ENCODE results near the gene NTNG2.
"Not testable (repeated sequence)": the region's sequence is repeated elsewhere in the genome, so short reads cannot be mapped to it uniquely, and the experiment has no call there.

Gene NTNG2, protein sequence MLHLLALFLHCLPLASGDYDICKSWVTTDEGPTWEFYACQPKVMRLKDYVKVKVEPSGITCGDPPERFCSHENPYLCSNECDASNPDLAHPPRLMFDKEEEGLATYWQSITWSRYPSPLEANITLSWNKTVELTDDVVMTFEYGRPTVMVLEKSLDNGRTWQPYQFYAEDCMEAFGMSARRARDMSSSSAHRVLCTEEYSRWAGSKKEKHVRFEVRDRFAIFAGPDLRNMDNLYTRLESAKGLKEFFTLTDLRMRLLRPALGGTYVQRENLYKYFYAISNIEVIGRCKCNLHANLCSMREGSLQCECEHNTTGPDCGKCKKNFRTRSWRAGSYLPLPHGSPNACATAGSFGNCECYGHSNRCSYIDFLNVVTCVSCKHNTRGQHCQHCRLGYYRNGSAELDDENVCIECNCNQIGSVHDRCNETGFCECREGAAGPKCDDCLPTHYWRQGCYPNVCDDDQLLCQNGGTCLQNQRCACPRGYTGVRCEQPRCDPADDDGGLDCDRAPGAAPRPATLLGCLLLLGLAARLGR

DNA sequence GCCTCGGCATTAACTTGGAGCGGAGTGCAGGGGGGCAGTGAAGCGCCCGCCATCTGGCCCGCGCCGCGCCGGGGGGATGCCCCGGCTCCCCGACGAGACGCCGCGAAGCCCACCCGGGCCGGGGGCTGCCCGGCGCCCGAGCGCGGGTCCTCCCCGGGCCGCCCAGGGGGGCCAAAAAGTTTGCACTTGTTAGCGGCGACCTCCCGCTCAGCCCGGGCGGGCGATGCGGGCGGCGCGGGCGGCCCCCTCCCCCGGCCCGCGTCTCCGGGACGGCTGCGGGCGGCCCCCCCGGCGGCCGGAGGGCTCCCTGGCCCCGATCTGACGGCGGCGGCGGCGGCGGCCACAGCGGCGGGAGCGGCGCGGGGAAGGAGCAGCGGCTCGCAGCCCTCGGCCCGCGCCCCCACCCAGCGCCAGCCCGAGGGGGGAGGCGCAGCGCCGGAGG, at the start of gene NTNG2:
NTNG2 (plus strand) TSS at position 316 of the 442 bp plus-strand sequence. CDS start 4,774 bp downstream, outside the sequence.
- no peak for DNase-seq (ENCODE audit: low read depth in 3 of 3)

DNA sequence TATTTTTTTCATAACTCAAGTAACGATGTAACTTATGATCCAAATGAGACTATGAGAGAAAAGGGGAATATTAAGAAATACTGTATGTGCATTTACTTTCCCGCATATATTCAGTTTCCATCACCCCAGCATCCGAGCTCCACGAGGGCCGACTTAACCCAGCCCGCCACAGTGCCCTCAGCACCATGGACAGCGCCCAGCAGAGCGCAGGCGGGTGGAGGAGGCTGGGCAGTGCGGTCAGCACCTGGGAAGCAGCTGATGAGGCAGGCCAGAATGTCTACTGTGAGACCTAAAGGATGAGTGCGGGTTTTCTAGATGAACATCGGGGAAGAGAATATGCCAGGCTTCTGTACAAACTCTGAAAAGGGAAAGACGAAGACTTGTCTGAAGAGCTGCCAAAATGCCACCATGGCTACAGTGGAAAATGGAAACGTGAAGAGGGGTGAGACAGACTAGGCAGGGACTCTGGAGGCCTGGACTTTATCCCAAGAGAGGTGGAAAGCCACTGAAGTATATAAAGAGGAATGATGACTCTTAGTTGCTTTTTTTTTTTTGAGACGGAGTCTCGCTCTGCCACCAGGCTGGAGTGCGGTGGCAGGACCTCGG, 47.7 kb upstream of the NTNG2 start:
- peak in 2 of 3 donors; percentile 14 to 26 for DNase-seq (ENCODE audit: low read depth in 3 of 3)

DNA sequence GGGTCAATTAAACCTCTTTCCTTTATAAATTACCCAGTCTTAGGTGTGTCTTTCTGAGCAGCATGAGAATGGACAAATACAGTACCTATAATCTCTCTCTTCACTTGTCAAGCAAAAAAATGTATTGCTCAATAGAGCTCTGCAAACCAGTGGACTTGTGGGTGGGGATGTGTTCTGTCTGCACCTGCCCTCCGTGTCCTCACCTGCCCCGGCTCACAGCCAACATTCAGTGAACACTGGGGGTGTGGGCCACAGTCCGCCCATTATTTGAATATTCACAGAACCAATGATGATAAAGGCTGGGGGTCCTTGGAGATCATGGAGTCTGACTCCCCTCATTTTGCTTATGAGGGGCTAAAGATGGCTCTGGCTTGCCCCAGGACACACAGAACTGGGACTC, 45.3 kb upstream of the NTNG2 start:
- DNase-seq (ENCODE audit: low read depth in 3 of 3), result no peak

DNA sequence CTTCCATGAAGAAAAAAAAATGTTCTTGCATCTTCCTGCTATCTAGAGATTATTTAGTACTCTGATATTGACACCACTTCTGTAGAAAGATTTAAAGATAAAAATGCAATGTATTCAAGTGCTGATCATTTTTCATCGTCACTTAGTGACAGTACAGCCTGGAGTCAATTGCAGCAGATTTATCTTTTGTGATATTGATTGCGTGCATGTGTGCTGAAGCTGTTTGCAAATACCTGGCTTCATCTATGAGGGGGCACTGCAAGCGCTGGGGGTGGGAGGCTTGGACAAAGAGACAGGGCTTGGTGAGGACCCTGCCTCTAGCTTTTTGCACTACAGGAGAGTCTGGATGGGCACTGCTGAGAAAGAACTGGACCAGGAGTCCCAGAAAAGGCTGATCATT, 44.2 kb upstream of the NTNG2 start:
- no peak for DNase-seq (ENCODE audit: low read depth in 3 of 3)

DNA sequence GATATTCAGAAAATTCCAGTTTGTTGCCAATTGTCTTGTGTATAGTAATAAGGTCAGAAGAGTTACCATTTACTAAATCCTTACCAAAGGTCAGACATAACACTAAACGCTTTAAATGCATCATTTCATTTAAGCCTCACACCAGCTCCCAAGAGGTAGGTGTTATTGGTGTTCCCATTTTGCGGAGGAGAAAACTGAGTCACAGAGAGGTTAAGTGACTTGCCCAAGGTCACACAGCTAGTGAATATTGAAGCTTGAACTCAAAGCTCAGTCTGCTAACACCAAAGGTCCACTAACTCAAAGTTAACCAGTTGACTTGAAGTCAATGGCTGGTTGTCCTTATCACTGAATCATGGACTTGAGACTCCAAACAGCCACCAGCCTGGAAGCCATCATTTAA, 40.8 kb upstream of the NTNG2 start:
- no peak for DNase-seq (ENCODE audit: low read depth in 3 of 3)

DNA sequence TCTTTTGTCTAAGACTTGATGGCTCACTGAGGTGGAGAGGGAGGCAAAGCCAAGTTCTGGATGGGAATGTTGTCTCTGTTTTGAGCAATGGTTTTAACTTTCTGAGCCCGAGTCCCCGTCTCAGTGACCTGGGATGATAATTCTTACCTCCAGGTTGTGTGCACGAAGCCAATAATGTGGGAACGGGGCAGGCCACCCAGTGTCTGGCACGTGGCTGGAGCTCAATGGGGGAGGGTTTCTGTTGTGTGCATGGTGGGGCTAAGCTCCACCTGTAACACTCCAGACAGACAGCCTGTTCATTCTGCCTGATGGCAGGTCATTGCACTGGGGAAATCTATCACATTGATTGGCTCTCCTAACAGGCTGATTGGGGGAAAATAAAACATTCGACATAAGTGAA, 37.1 kb upstream of the NTNG2 start:
- DNase-seq (ENCODE audit: low read depth in 3 of 3), result no peak

DNA sequence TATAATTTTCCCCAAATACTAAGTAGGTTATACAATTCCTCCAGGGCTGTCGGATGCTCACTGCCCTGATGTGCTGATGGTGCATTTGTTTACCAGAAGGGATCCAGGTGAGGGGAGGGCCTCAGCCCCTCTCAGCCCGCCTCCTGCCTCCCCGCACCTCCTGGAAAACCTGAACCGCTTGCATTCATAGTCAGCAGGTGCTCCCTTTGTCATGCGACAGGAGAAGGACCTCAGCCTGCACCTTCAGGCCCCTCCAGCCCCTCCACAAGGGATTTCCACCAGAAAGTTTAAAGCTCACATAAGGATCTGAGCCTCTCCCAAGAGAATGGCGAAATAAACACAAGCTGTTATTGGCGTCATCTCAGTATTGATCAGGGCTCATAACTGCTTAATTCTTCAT, 36.5 kb upstream of the NTNG2 start:
- no peak for DNase-seq (ENCODE audit: low read depth in 3 of 3)

DNA sequence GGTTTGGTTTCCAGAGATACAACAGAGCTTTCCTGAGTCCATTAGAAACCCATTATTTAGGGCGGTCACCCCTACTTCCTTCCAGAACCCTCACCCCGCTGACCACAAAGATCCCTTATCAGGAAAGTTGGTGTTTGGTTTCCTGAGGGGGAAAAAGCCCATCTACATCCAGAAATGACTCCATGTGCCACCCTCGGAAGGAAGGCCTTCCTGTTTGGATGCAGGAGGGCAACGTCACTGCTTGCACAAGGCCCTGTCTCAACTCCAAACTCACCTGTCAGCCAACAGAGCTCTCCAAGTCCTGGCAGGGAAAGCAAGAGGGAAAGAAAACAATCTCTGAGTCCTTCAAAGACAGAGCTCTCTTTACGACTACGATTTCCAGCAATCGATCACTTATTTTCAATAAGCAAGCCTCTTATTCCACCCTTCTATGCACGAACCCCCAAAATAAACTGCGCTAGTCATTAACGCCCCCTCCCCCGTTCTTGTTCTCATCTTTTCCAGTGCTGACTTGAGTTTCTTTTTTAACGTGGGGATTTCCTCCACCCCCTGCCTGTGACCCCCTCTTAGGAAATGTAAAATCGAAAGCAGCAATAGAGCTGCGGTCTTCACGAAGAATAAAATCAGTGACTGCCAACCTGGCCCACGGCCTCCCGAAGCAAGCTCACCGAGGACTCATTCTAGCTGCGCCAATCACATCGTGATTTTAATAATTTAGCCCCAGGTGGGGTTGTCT, 35.7 kb upstream of the NTNG2 start:
- DNase-seq (ENCODE audit: low read depth in 3 of 3), result no peak

DNA sequence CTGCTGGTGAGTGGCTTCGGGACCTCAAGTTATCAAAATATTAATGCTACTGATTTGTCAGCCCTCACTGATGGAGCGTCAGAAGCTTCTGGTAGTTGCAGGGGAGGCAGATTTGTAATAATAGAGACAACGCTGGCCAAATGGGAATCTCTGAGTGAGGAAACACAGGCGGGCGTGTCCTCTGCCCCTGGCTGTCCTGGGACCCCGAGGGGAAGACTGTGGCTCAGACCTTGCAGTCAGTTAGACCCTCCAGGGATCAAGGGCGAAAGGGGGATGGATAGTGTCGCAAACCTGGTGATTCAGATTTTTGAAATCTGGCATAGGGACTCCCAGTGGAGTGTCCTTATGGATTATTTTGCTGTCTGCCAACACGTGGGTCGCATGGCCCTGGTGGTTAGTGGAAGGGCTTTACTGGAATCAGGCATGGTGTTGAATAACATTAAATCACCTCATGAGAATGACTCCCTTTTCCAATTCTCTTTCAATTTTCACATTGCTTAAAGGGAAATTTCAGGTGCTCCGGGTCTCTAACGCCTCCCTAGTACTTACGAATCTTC, 35.1 kb upstream of the NTNG2 start:
- no peak for DNase-seq (ENCODE audit: low read depth in 3 of 3)

DNA sequence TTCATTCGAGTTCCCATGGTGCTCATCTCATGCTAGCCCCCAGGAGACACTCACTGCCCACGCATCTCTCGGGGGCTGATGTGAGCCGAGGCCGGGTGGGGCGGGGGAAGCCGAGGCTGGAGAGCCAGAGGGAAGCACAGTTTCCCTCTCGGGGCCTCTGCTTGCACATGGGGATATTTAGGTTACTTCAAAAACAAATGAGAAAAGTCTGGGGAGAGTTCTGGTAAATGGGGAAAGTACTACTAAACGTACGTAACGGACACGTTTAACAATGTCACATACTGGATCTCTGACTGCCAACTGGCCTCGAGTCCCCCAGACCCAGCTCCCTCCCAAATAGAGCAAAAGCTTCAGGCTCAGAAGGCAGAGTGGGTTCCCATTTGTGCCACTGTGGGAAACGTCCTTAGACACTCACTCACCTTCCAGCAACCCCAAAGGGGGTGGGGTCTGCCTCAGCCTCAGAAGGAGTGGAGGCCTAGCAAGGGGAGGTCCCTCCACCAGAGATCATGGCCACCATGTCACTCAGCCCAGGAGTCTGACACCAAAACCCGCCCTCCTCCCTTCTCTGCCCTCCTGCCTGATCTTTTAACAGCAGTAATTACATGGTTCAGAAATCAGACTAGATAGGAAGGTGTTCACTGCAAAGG, 33.8 kb upstream of the NTNG2 start:
- DNase-seq (ENCODE audit: low read depth in 3 of 3), result no peak

DNA sequence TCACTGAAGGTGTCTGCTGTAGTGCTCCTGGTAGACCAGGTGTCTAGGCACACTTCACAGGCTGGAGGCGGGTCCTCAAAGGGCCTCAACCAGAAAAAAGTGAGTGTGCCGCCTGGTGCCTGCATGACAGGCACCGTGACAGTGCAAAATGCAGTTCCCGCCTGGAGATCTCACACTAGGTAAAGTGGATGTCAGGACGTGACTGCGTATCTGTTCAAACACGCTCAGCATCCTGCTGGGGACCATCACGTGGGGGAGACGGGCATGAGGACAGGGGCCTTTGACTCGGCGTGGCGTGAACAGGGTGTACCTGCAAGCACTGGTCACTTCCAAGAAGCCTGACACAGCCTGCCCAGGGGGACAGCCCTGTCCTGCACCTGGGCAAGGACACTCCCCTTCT, 32.3 kb upstream of the NTNG2 start:
- no peak for DNase-seq (ENCODE audit: low read depth in 3 of 3)

DNA sequence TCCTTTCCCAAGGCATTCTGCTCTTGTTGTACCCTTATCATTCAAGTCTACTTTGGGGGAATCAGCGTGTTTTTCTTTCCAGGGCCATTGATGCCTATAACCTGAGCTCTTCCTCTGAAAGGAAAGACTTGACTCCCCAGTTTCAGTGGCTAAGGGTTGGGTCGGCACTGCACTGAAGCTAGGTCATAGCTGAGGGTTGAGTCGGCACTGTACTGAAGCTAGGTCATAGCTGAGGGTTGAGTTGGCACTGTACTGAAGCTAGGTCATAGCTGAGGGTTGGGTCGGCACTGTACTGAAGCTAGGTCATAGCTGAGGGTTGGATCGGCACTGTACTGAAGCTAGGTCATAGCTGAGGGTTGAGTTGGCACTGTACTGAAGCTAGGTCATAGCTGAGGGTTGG, 27.8 kb upstream of the NTNG2 start:
- not testable (repeated sequence) for DNase-seq (ENCODE audit: low read depth in 3 of 3)

DNA sequence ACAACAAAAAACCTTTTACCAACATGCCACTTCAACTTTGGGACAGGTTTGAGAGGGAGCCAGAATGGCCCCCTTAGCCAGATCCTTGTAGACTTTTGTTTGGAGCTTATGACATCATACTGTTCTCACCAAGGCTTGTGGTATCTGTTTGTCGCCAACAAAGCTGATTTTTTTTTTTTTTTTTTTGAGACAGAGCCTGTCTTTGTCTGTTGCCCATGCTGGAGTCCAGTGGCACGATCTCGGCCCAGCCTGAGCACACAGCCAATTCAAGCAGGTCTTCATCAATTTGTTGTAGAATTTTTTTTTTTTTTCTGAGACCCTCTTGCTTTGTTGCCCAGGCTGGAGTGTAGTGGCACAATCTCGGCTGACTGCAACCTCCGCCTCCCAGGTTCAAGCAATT, 26.4 kb upstream of the NTNG2 start:
- no peak for DNase-seq (ENCODE audit: low read depth in 3 of 3)

DNA sequence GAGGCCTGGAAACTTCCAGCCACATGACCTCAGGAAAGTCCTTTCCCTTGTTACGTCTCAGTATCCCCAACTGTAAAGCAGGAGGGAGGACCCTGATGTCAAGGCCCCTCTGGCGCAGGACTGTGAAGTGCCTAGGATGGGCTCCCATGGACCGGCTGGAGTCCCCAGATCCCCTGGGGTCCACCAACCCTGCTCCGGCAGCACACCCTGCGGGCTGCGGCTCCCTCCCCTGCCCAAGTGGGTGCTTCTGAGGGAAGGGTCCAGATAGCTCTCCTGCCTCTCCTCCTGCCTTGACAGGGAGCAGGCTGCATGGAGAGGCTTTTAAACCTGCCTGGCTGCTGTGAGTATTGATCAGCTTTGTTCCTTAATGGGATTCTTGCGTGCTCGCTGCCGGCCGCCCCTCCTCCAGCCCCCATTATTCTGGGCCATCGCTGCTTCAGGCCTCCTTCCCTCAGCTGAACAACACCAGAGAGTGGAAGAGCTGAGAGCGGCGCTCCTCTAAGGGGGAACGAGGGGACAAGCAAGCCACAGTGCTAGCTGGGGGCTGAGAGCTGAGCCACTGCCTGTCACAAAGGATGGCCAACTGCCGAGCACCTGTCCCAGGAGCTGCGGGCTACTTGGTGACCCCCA, 25.6 kb upstream of the NTNG2 start:
- no peak for DNase-seq (ENCODE audit: low read depth in 3 of 3)

DNA sequence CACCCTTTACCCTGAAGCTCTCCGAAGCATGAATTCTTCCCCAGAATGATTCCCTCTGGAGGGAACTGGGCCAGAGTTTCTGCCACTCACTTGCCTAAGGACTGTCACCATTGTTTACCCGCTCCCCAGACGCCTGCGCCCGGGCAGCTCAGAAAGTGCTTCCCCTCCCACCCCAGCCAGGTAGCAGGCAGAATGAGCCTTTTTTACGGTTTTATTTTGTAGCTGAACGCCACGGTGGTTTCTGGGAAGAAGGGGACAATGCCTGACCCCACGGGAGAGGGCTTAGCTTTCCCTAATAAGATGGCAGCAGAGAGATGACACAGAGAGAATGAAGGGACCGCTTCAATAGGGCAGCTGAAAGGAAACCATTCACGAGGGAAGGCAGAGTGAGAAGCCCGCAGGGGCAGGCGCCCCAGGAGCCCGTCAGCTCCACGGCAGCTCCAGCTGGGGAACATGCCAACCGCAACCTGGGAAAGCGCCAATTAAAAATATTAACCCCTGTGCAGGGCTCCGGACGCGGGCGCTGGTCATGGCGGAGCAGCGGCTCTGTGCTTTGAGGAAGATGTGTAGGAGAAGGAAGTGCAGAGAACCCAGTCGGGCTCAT, 20.4 kb upstream of the NTNG2 start:
- no peak for DNase-seq (ENCODE audit: low read depth in 3 of 3)

DNA sequence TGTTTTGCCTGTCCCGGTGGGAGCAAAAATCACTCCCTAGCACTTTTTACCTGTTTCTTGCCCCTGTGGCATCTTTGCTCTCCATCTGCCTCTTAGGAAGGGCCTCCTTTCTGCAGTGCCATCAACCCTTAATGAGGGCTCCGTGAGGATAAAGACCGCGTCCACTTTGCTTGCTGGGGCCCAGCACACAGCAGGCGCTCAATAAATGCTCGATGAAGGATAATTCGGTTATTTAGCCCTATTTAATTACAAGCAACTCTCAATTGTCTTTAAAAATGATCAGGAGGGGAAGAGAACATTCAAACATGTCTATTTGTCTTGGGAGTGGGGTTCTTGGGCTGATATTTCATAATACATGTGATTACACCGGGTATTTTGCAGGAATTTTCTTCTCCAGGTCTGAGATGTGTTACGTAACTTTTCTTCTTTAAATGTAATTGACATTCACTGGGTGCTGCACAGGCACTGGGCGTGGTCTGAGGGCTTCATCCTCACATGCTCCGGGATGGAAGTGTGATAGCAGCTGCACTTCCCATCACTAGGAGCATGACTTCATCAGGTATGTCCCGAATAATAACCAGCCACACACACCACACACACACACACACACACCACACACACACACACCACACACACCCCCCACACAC, 19.8 kb upstream of the NTNG2 start:
- DNase-seq (ENCODE audit: low read depth in 3 of 3), result no peak

DNA sequence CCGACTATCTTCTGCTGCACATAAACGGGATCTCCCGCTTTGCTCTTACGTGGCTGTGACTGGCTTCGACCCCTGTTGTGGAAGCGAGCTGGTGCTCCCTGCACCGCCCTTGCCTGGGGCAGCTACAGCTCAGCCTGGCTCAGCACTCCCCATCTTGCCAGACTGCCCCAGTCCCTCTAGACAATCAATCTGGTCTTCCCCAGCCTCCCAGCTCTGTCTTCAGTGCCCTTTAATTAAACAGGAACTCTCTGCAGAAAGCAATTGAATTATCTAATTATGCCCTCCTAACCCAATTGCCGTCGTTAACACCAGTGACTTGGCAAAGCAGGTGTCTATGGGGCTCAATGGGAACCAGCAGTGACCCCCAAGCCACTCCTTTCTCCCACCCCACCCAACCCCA, 18.9 kb upstream of the NTNG2 start:
- no peak for DNase-seq (ENCODE audit: low read depth in 3 of 3)

DNA sequence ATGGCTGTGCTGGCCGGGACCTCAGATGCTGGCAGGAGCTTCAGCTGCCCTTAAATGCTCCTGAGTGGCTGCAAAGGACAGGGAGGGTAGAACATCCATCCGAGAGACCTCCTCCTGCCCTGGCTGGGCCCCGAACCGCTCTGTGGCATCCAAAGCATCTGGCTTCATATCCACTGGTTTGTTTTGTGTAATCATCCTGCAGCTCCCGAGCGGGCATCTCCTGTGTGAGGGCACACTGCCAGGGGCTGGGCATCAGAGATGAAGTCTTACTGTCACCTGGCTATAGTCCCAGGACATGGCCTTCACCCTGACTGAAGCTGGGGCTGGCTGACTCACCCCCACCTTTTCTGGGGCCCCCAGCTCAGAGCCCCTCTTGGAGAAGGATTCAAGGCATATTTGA, 18.5 kb upstream of the NTNG2 start:
- DNase-seq (ENCODE audit: low read depth in 3 of 3), result no peak

DNA sequence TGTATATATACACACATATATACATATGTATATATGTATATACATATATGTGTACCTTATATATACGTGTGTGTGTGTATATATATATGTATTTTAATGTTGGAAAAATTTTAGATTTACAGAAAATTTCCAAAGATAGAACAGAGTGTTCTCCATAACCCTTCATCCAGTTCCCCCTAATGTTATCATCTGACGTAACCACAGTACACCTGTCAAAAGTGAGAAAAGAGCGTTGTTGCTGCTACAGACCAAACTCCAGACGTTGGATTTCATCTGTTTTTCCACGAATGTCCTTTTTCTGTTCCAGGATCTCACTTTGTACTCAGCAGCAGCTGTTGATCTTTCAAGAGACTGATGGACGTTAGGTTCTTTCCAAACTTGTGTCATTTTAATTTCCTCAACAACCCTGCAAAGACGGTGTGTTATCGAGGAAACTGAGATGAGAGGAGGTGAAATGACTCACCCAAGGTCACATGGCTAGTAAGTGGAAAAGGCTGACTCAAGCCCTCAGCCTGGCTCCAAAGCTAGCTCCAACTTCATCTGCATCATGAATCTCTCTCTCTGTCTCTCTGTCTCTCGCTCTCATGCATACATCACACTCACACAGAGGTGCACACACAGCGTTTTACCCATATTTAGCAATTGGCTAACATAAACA, 17.0 kb upstream of the NTNG2 start:
- peak in 1 of 3 donors; percentile 8 for DNase-seq (ENCODE audit: low read depth in 3 of 3)

DNA sequence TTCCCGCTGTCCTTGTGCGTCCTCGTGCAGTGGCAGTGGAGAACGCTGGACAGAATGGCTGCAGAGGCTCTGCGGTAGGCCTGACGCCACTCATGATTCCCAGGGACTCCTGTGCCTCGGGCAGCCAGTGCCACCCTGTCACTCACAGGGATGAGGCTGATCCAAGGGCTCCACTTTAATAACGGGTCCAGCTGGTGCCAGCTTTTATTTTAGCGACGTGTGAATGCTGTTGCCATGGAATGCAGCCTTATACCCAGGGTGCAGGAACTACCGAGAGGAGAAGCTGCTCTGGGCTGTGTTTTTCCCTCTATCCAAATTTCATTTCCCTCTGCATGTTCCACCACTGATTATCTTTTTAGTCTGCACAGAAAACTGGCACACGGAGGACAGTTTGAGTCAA, 15.8 kb upstream of the NTNG2 start:
- no peak for DNase-seq (ENCODE audit: low read depth in 3 of 3)

Data from stimulated activated CD4-positive, alpha-beta T cell treated with anti-CD3 and anti-CD28 coated beads, TNF-alpha, amount 100 ng/mL, for 48 hours (primary cell).